Measurements from ENCODE around the gene EXOC6.
"Not testable (repeated sequence)": the region's sequence is repeated elsewhere in the genome, so short reads cannot be mapped to it uniquely, and the experiment has no call there.

Gene EXOC6

DNA sequence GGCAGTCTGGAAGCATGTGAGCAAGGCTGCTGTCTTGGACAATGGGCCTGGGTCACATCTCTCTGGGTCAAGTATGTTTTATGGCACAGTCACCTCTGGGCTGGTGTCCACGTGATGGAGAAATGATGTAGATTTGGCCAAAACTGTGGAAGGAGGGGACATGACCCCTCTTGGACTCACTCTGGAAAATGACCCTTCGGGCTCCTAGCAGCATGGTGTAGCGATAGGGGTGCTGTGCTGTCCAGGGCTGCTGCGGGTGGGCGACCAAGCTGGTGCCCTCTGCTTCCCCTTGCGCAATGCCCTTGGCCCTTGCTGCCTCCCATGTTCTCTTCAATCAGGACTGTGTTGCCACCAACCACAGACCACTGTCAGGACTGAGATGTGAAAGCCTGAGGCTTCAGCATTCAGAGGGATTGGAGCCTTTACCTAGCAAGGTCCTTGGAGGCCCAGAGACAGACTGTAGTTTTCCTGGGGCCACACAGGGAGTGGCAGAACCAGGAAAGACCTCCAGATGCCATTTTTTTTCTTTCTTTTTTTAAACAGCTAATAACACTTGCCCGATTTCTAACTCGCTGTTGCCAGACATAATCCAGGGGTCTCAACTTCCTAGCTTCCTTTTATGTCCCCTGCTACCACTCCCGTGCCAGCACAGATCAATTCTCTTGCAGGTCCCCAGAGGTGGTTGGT is 231.5 kb downstream of the EXOC6 start:
- DNase-seq (ENCODE audit: low read depth, low spot score), result no peak

GRCh38 chr10:93080350-93081046 is 232.2 kb downstream of the EXOC6 start:
- DNase-seq (ENCODE audit: low read depth, low spot score), result no peak

- no peak for DNase-seq (ENCODE audit: low read depth, low spot score)
Observed at GRCh38 chr10:93081318-93081717, 233.0 kb downstream of the EXOC6 start.

- peak; percentile 75 for DNase-seq (ENCODE audit: low read depth, low spot score)
Observed at GRCh38 chr10:93081834-93082233, 233.5 kb downstream of the EXOC6 start.

DNA sequence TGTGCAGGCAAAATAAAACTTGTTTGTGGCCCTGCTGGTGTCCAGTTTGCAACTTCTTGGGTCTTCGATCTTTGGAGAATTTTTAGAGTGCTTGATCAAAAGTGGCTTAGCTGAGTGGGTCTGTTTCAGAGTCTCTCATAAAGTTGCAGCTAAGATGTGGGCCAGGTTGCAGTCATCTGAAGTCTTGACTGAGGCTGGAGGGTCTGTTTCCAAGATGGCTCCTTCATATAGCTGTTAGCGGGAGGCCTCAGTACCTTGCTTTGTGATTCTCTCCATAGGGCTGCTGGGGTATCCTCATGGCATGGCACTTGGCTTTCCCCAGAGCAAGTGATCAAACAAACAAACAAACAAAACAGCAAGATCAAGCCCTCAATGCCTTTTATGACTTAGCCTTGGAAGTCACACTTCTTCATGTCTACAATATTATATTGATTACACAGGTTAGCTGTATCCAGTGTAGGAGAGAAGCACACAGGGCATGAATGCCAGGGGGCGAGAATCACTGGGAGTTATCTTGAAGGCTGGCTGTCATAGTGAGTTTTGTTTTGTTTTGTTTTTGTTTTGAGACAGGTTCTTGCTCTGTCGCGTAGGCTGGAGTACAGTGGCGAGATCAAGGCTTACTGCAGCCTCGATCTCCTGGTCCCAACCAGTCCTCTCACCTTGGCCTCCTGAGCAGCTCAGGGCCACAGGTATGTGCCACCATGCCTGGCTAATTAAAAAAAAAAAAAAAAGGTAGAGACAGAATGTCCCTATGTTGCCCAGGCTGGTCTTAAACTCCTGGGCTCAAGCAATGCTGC is 235.6 kb downstream of the EXOC6 start:
- DNase-seq (ENCODE audit: low read depth, low spot score), result no peak

DNA sequence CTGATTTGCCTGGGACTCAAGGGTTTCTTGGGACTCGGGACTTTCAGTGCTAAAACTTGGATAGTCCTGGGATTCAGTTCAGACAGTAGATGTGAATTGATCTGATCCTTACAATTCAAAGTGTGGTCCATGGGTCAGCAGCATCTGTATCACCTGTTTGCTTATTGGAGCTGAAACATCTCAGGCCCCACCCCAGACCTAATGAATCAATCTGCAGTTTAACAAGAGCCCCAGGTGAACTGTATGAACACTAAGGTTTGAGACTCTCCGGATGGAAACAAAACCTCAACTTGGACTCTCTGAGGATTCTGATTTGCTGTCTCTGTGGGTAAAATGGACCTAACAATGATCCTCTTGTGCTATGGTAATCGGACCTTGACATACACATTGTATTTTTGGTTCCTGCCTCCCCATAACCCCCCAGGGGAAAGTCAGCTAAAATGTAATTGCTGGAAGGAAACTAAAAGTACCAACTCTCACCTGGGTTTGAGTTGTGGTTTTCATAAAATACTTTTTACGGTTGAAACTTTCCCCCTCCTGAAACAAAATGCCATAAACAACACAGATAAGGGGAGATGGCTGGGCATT is 237.0 kb downstream of the EXOC6 start:
- no peak for DNase-seq (ENCODE audit: low read depth, low spot score)

DNA sequence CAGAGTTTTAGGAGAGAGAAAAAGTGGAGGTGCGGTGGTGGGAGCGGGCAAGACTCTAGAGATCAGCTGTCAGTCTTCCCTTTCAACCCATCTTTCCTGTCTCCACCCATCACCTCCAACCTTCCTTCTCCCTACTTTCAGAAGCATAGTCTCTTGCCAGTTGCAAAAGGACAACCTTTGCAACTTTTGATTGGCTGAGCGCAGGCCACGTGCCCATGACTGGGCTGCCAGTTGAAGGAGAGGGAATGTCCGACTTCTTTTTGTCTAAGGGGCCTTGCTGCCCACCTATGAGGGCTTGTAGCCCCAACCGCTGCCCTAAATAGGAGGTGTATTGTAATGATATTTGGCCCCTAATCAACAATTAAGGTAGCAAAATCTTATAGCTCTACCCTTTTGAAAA is 238.0 kb downstream of the EXOC6 start:
- no peak for DNase-seq (ENCODE audit: low read depth, low spot score)

DNA sequence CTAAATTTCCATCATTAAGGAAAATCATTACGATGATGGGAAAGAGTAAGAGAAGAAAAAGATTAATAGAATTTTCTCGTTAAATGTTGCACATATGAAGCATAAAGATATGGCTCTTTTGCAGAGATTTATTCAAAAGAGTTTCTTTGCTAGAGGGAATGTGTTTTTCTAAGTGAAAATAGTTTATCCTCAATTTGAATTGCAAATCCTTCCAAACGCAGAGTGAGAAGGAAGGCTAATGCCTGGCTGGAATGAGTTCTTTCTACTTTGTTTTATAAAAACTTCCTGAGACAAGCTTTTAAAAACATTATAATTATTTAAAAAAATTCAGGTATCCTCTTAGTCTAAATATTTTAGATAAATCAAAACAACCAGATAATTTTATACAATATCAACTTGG is 239.5 kb downstream of the EXOC6 start:
- no peak for DNase-seq (ENCODE audit: low read depth, low spot score)

DNA sequence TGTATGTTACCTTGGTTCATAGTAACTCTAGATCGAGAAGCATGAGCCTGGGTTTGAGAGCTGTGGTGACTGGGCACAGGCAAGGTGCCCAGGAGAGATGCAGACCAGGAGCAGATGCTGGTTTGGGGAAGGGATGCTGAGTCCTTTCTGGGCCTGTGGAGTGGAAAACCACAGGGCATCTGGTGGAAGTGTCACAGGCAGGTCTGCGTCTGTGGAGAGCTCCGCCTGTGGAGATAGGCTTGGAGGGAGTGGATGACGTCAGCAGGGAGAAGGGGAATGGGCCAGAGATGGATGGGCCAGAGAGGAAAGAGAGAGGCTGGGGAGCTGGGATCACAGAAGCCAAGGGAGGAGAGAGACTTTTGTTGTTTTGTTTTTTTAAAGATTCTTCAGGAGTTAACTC is 240.1 kb downstream of the EXOC6 start:
- no peak for DNase-seq (ENCODE audit: low read depth, low spot score)

DNA sequence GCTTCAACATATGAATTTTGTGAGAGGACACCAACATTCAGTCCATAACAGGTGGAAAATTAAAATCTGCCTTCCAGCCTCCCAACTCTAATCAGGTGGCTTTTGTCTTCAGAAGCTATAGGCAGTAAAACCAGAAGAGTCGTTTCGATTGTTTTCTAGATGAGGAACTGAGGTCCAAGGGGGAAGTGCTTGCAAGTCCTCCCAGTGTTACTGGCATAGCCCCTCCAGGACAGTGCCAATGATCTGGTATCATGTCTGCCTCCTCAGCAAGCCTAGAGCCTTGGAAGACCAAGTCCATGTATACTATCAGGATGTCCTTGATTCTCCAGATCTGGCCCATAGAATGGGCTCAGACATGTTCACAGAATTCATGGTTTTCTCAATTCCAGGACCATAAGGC is 242.3 kb downstream of the EXOC6 start:
- DNase-seq (ENCODE audit: low read depth, low spot score), result no peak

DNA sequence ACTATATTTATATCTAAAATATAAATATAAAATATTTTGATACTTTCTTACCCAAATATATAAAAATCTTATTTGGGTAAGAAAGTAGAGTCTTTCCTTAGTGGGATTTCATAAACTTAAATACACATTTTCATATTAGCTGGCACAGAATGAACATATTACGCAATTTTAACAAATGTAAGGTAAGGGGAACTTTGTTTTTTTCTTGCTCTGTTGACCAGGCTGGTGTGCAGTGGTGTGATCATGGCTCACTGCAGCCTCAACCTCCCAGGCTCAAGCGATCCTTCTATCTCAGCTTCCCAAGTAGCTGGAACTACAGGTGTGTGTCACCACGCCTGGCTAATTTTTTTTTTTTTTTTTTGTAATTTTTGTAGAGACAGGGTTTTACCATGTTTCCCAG is 243.6 kb downstream of the EXOC6 start:
- DNase-seq (ENCODE audit: low read depth, low spot score), result no peak

GRCh38 chr10:93095225-93095624 is 246.9 kb downstream of the EXOC6 start:
- DNase-seq (ENCODE audit: low read depth, low spot score), result no peak

DNA sequence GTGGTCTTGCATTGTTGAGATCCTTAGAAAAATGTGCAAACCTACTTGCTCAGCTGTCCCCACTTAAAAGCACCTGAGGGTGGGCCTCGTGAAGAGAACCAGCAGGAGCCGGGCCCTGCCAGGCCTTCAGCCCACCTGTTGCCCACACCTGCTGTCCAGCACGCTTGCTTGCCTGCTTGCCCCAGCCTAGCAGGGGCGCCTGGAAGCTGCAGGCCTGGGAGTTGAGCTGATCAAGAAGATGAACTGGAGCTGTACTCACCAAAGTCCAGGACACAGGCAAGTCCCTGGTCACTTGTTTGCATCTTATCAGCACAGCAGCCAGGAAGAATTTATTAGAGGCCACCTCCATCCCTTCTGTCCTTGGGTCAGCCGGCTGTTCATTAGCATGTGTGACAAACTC is 248.6 kb downstream of the EXOC6 start:
- DNase-seq (ENCODE audit: low read depth, low spot score), result no peak

GRCh38 chr10:93097386-93097785 is 249.1 kb downstream of the EXOC6 start:
- no peak for DNase-seq (ENCODE audit: low read depth, low spot score)

- no peak for DNase-seq (ENCODE audit: low read depth, low spot score)
Observed at GRCh38 chr10:93098816-93099215, 250.5 kb downstream of the EXOC6 start.

- no peak for DNase-seq (ENCODE audit: low read depth, low spot score)
Observed at GRCh38 chr10:93099670-93100069, 251.3 kb downstream of the EXOC6 start.

- DNase-seq (ENCODE audit: low read depth, low spot score), result not testable (repeated sequence)
Observed at GRCh38 chr10:93101148-93101547, 252.8 kb downstream of the EXOC6 start.

- DNase-seq (ENCODE audit: low read depth, low spot score), result no peak
Observed at GRCh38 chr10:93103953-93104352, 255.6 kb downstream of the EXOC6 start.

DNA sequence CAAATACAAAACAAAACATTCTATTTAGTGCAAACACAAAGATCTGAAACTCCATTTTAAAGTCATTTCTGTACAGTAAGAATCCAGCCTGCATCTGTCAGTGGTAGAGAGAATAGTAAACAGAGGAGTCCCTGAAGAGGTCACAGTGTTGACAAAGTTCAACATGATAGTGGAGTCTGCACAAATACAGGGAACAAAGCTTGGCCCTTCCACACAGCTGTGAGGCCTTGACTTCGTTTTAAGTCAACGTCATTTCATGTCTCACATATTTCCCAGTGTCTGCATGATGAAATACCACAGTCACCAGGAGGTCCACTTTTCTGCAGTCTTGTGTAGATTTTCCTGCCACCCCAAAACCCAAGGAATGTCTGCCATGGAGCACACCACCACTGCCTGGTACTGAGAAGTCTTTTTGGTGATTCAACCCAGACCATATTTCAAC is 258.3 kb downstream of the EXOC6 start:
- DNase-seq (ENCODE audit: low read depth, low spot score), result no peak

All from smooth muscle cell of the brain vasculature (primary cell).